Neural progenitor cell (in vitro differentiated cells): ENCODE results near the gene NXPH2. TPM values are rescaled to one million over a fixed set of nuclear protein-coding genes. Genes with fewer than 3 reads are reported as not detected.

ENCODE experiments used
- DNase-seq: peaks from one replicate; pipeline ENCODE4 v3.0.0-alpha.2; 2016; ENCODE audit warnings: low spot score
- H2AFZ ChIP-seq: fragments of 200-600 bp; sonication (generic); replicated peaks from 2 replicates; pipeline ENCODE4 v1.6.1; 2016; ENCODE audit warnings: antibody characterized with exemption
- H3F3A ChIP-seq: fragments of 200-600 bp; sonication (generic); 2 replicates; pipeline ENCODE4 v1.6.1; 2016; ENCODE audit warnings: antibody characterized with exemption, low read depth
- H3K27ac ChIP-seq: fragments of 200-600 bp; sonication (generic); 2 replicates; pipeline ENCODE4 v1.5.1; 2016; ENCODE audit warnings: mild to moderate bottlenecking
- H3K27me3 ChIP-seq: fragments of 200-600 bp; sonication (generic); 2 replicates; pipeline ENCODE4 v1.6.1; 2016; ENCODE audit warnings: mild to moderate bottlenecking, moderate library complexity
- H3K36me3 ChIP-seq: fragments of 200-600 bp; sonication (generic); 2 replicates; pipeline ENCODE4 v1.5.1; 2016
- H3K4me1 ChIP-seq: fragments of 200-600 bp; sonication (generic); 2 replicates; pipeline ENCODE4 v1.6.1; 2016; ENCODE audit warnings: mixed run types
- H3K4me2 ChIP-seq: fragments of 200-600 bp; sonication (generic); 2 replicates; pipeline ENCODE4 v1.6.1; 2016
- H3K4me3 ChIP-seq: fragments of 200-600 bp; sonication (generic); 2 replicates; pipeline ENCODE4 v1.5.1; 2016
- H3K79me2 ChIP-seq: fragments of 200-600 bp; sonication (generic); 2 replicates; pipeline ENCODE4 v1.6.1; 2016; ENCODE audit warnings: low read depth
- H3K9ac ChIP-seq: fragments of 200-600 bp; sonication (generic); 2 replicates; pipeline ENCODE4 v1.6.1; 2016
- H3K9me3 ChIP-seq: fragments of 200-600 bp; sonication (generic); 2 replicates; pipeline ENCODE4 v1.5.1; 2016; ENCODE audit warnings: low read depth
- H4K20me1 ChIP-seq: fragments of 200-600 bp; sonication (generic); 2 replicates; pipeline ENCODE4 v1.6.1; 2016; ENCODE audit warnings: low read depth
- H3K27ac Mint-ChIP-seq: 3 replicates; pipeline ENCODE4 v1.8.0; 2021; ENCODE audit warnings: mixed read lengths
- H3K27me3 Mint-ChIP-seq: 2 replicates; pipeline ENCODE4 v1.8.0; 2022; ENCODE audit warnings: low read depth, mild to moderate bottlenecking, inconsistent platforms, moderate library complexity, mixed read lengths; ENCODE audit not compliant: insufficient read depth
- H3K36me3 Mint-ChIP-seq: 3 replicates; pipeline ENCODE4 v1.8.0; 2021; ENCODE audit warnings: mixed read lengths
- H3K4me1 Mint-ChIP-seq: 3 replicates; pipeline ENCODE4 v1.8.0; 2021; ENCODE audit warnings: mixed read lengths
- H3K4me3 Mint-ChIP-seq: 3 replicates; pipeline ENCODE4 v1.8.0; 2021; ENCODE audit warnings: mild to moderate bottlenecking, moderate library complexity, mixed read lengths
- H3K9me3 Mint-ChIP-seq: 3 replicates; pipeline ENCODE4 v1.8.0; 2020; ENCODE audit warnings: mixed read lengths
- CTCF ChIP-seq: fragments of 200-600 bp; sonication (generic); IDR thresholded peaks from 2 replicates; pipeline ENCODE4 v1.5.1; 2017; ENCODE audit warnings: antibody characterized with exemption, mild to moderate bottlenecking
- EZH2 ChIP-seq: fragments of 200-600 bp; sonication (generic); IDR thresholded peaks from 2 replicates; pipeline ENCODE4 v1.6.1; 2017; ENCODE audit warnings: antibody characterized with exemption, mild to moderate bottlenecking, moderate library complexity
- EZH2phosphoT487 ChIP-seq: fragments of 200-600 bp; sonication (generic); IDR thresholded peaks from 2 replicates; pipeline ENCODE4 v1.6.1; 2017; ENCODE audit warnings: antibody characterized with exemption
- total RNA-seq: library from RNA; depleted of rRNA; stranded (reverse); fragments of >200 nt; gene quantifications from 2 replicates; pipeline ENCODE4 v1.2.3, GENCODE V29; 2015; ENCODE audit warnings: low replicate concordance

Gene NXPH2
- total RNA-seq, 1 donor from 2014 or later, result 4.3 TPM

- TF ChIP-seq EZH2, result no peak
- TF ChIP-seq EZH2phosphoT487, result no peak
- TF ChIP-seq CTCF, result no peak
- DNase-seq, result no peak
- H3F3A ChIP-seq, result no peaks in the 10 kb centered on the region
- H3K9ac ChIP-seq, result no peak overlapping the region
- H3K4me3 ChIP-seq, result no peak overlapping the region
- no peak overlapping the region for H3K4me3 Mint-ChIP-seq
- H3K27me3 Mint-ChIP-seq, result no peaks in the 10 kb centered on the region
- H3K9me3 Mint-ChIP-seq, result no peaks in the 10 kb centered on the region
- no peaks in the 10 kb centered on the region for H3K36me3 ChIP-seq
- no peaks in the 10 kb centered on the region for H3K9me3 ChIP-seq
- H2AFZ ChIP-seq, result no peak overlapping the region
- H3K27me3 ChIP-seq, result no peaks in the 10 kb centered on the region
- no peak overlapping the region for H3K27ac ChIP-seq
- H3K4me1 ChIP-seq, result no peaks in the 10 kb centered on the region
- H3K79me2 ChIP-seq, result no peaks in the 10 kb centered on the region
- H3K4me1 Mint-ChIP-seq, result no peaks in the 10 kb centered on the region
- H3K4me2 ChIP-seq, result no peak overlapping the region
- no peak overlapping the region for H3K27ac Mint-ChIP-seq
- H4K20me1 ChIP-seq, result no peaks in the 10 kb centered on the region
- no peaks in the 10 kb centered on the region for H3K36me3 Mint-ChIP-seq
Measured at GRCh38 chr2:138752197-138752956, 27.8 kb downstream of the NXPH2 start.

- H3K79me2 ChIP-seq, result no peaks in the 10 kb centered on the region
- no peaks in the 10 kb centered on the region for H4K20me1 ChIP-seq
- H3F3A ChIP-seq, result peaks cover 3% of the 10 kb centered on the region
- H3K4me3 ChIP-seq, result no peak overlapping the region
- DNase-seq, result no peak
- TF ChIP-seq EZH2phosphoT487, result no peak
- no peak for TF ChIP-seq EZH2
- TF ChIP-seq CTCF, result no peak
- H3K27me3 ChIP-seq, result no peaks in the 10 kb centered on the region
- no peaks in the 10 kb centered on the region for H3K9me3 Mint-ChIP-seq
- no peak overlapping the region for H3K27ac Mint-ChIP-seq
- peaks cover 9% of the 10 kb centered on the region for H3K4me1 ChIP-seq
- no peak overlapping the region for H3K27ac ChIP-seq
- no peak overlapping the region for H3K4me3 Mint-ChIP-seq
- no peaks in the 10 kb centered on the region for H3K36me3 ChIP-seq
- no peaks in the 10 kb centered on the region for H3K4me1 Mint-ChIP-seq
- no peak overlapping the region for H3K9ac ChIP-seq
- no peaks in the 10 kb centered on the region for H3K36me3 Mint-ChIP-seq
- no peaks in the 10 kb centered on the region for H3K27me3 Mint-ChIP-seq
- peak overlapping the region; percentile 73 for H2AFZ ChIP-seq
- no peak overlapping the region for H3K4me2 ChIP-seq
- no peaks in the 10 kb centered on the region for H3K9me3 ChIP-seq
Measured at GRCh38 chr2:138744713-138745112, 35.5 kb downstream of the NXPH2 start.

- no peak overlapping the region for H3K4me2 ChIP-seq
- no peak overlapping the region for H3K27ac ChIP-seq
- no peak overlapping the region for H3K9ac ChIP-seq
- Mint-ChIP-seq H3K36me3 (no peaks in the 10 kb centered on the region), H3K4me1 (no peaks in the 10 kb centered on the region), H3K27ac (no peak overlapping the region), H3K9me3 (peaks cover under 1% of the 10 kb centered on the region), H3K4me3 (no peak overlapping the region), H3K27me3 (no peaks in the 10 kb centered on the region)
- H4K20me1 ChIP-seq, result no peaks in the 10 kb centered on the region
- H2AFZ ChIP-seq, result no peak overlapping the region
- no peaks in the 10 kb centered on the region for H3K9me3 ChIP-seq
- TF ChIP-seq EZH2phosphoT487 (no peak), EZH2 (no peak), CTCF (no peak)
- no peak for DNase-seq
- no peaks in the 10 kb centered on the region for H3K79me2 ChIP-seq
- peaks cover 3% of the 10 kb centered on the region for H3F3A ChIP-seq
- H3K36me3 ChIP-seq, result no peaks in the 10 kb centered on the region
- peaks cover 9% of the 10 kb centered on the region for H3K4me1 ChIP-seq
- H3K4me3 ChIP-seq, result no peak overlapping the region
- no peaks in the 10 kb centered on the region for H3K27me3 ChIP-seq
Measured at GRCh38 chr2:138742441-138743057, 37.6 kb downstream of the NXPH2 start.
